Measurements from ENCODE around the gene SCARB1. TPM values are rescaled to one million over a fixed set of nuclear protein-coding genes. Genes with fewer than 3 reads are reported as not detected.

SCARB1 gene
- total RNA-seq, 1 experiment from 2014 or later = 107 TPM

GRCh38 chr12:124829008-124829707, 34.5 kb downstream of the SCARB1 start:
- in situ Hi-C loops (cut with HindIII; ENCODE audit: low sequenced_read_pairs) = no loop called here
- DNase-seq (ENCODE audit: low spot score) = no peak

GRCh38 chr12:124828264-124829007, 35.2 kb downstream of the SCARB1 start:
- in situ Hi-C loops (cut with HindIII; ENCODE audit: low sequenced_read_pairs) = no loop called here
- DNase-seq (ENCODE audit: low spot score) = peak; percentile 68

GRCh38 chr12:124827588-124828184, 36.0 kb downstream of the SCARB1 start:
- no peak for DNase-seq (ENCODE audit: low spot score)

GRCh38 chr12:124824195-124824594, 39.5 kb downstream of the SCARB1 start:
- in situ Hi-C loops (cut with HindIII; ENCODE audit: low sequenced_read_pairs) = no loop called here
- no peak for DNase-seq (ENCODE audit: low spot score)

More at GRCh38 chr12:124827588-124828184, 36.0 kb downstream of the SCARB1 start:
- in situ Hi-C loops (cut with HindIII; ENCODE audit: low sequenced_read_pairs) = no loop called here

GRCh38 chr12:124823272-124823970, 40.2 kb downstream of the SCARB1 start:
- in situ Hi-C loops (cut with HindIII; ENCODE audit: low sequenced_read_pairs) = no loop called here

GRCh38 chr12:124822218-124822617, 41.4 kb downstream of the SCARB1 start:
- in situ Hi-C loops (cut with HindIII; ENCODE audit: low sequenced_read_pairs) = no loop called here
- no peak for DNase-seq (ENCODE audit: low spot score)

More at GRCh38 chr12:124823272-124823970, 40.2 kb downstream of the SCARB1 start:
- no peak for DNase-seq (ENCODE audit: low spot score)

- in situ Hi-C loops (cut with HindIII; ENCODE audit: low sequenced_read_pairs) = no loop called here
Measured at GRCh38 chr12:124821252-124822200, 42.1 kb downstream of the SCARB1 start.

GRCh38 chr12:124820199-124820598, 43.5 kb downstream of the SCARB1 start:
- DNase-seq (ENCODE audit: low spot score) = no peak
- in situ Hi-C loops (cut with HindIII; ENCODE audit: low sequenced_read_pairs) = no loop called here

More at GRCh38 chr12:124821252-124822200, 42.1 kb downstream of the SCARB1 start:
- DNase-seq (ENCODE audit: low spot score) = no peak

- in situ Hi-C loops (cut with HindIII; ENCODE audit: low sequenced_read_pairs) = no loop called here
Measured at GRCh38 chr12:124819525-124819924, 44.1 kb downstream of the SCARB1 start.

GRCh38 chr12:124819080-124819479, 44.6 kb downstream of the SCARB1 start:
- no peak for DNase-seq (ENCODE audit: low spot score)
- in situ Hi-C loops (cut with HindIII; ENCODE audit: low sequenced_read_pairs) = no loop called here

More at GRCh38 chr12:124819525-124819924, 44.1 kb downstream of the SCARB1 start:
- no peak for DNase-seq (ENCODE audit: low spot score)

- in situ Hi-C loops (cut with HindIII; ENCODE audit: low sequenced_read_pairs) = no loop called here
- no peak for DNase-seq (ENCODE audit: low spot score)
Measured at GRCh38 chr12:124817076-124818000, 46.3 kb downstream of the SCARB1 start.

GRCh38 chr12:124816295-124816854, 47.3 kb downstream of the SCARB1 start:
- in situ Hi-C loops (cut with HindIII; ENCODE audit: low sequenced_read_pairs) = no loop called here

GRCh38 chr12:124814741-124815613, 48.7 kb downstream of the SCARB1 start:
- DNase-seq (ENCODE audit: low spot score) = no peak
- in situ Hi-C loops (cut with HindIII; ENCODE audit: low sequenced_read_pairs) = no loop called here

More at GRCh38 chr12:124816295-124816854, 47.3 kb downstream of the SCARB1 start:
- DNase-seq (ENCODE audit: low spot score) = no peak

- in situ Hi-C loops (cut with HindIII; ENCODE audit: low sequenced_read_pairs) = no loop called here
- DNase-seq (ENCODE audit: low spot score) = no peak
Measured at GRCh38 chr12:124813782-124814181, 49.9 kb downstream of the SCARB1 start.

GRCh38 chr12:124812979-124813378, 50.7 kb downstream of the SCARB1 start:
- DNase-seq (ENCODE audit: low spot score) = no peak
- in situ Hi-C loops (cut with HindIII; ENCODE audit: low sequenced_read_pairs) = no loop called here

GRCh38 chr12:124812356-124812755, 51.3 kb downstream of the SCARB1 start:
- in situ Hi-C loops (cut with HindIII; ENCODE audit: low sequenced_read_pairs) = no loop called here
- no peak for DNase-seq (ENCODE audit: low spot score)
